ENCODE results near the gene SLC39A10.

DNA sequence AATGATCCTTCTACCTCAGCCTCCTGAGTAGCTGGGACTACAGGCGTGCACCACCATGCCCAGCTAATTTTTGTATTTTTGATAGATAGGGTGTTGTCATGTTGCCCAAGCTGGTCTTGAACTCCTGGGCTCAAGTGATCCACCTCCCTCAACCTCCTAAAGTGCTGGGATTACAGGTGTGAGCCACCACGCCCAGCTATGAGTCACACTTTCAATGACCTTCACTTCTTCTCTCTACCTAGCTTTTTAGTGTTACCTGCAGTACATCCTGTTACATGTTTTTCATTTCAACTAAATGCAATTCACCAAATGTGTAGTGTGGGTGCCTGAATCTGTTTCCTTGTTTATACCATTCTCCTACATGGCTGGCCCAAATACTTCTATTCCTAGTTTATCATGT, 64.0 kb downstream of the SLC39A10 start:
- TF ChIP-seq CTCF (IDR thresholded peaks at IDR 0.05; ENCODE audit: low read length) (no peak), EZH2phosphoT487 (IDR thresholded peaks at IDR 0.05; ENCODE audit: low read length) (no peak), EZH2 (optimal IDR thresholded peaks at IDR 0.05; ENCODE audit: low read depth, low read length) (no peak)

Data from MM.1S (cell line).